H9 (cell line): ENCODE results near the gene CACNB2. TPM values are rescaled to one million over a fixed set of nuclear protein-coding genes. Genes with fewer than 3 reads are reported as not detected.

Source experiments
- DNase-seq: peaks from one replicate; pipeline ENCODE4 v3.0.0-alpha.2; 2017
- H2AFZ ChIP-seq: one replicate; pipeline ENCODE4 v1.6.1; 2013; ENCODE audit warnings: mild to moderate bottlenecking, low read length, control low read depth, moderate library complexity
- H2AK5ac ChIP-seq: 2 replicates; pipeline ENCODE4 v1.6.1; 2013; ENCODE audit warnings: low read length, control low read depth, mixed read lengths; ENCODE audit not compliant: insufficient read length
- H2BK120ac ChIP-seq: one replicate; pipeline ENCODE4 v1.6.1; 2013; ENCODE audit warnings: low read depth, mild to moderate bottlenecking, low read length, control low read depth, inconsistent platforms; ENCODE audit not compliant: poor library complexity, severe bottlenecking
- H2BK12ac ChIP-seq: 2 replicates; pipeline ENCODE4 v1.6.1; 2013; ENCODE audit warnings: low read length, control low read depth, mixed read lengths, low read depth; ENCODE audit not compliant: insufficient read length
- H2BK15ac ChIP-seq: 2 replicates; pipeline ENCODE4 v1.6.1; 2013; ENCODE audit warnings: low read depth, low read length, control low read depth
- H2BK20ac ChIP-seq: one replicate; pipeline ENCODE4 v1.6.1; 2013; ENCODE audit warnings: low read depth, mild to moderate bottlenecking, low read length, control low read depth, inconsistent platforms; ENCODE audit not compliant: poor library complexity, severe bottlenecking
- H2BK5ac ChIP-seq: 2 replicates; pipeline ENCODE4 v1.6.1; 2013; ENCODE audit warnings: low read length, control low read depth, mixed read lengths; ENCODE audit not compliant: insufficient read length
- H3K14ac ChIP-seq: 2 replicates; pipeline ENCODE4 v1.6.1; 2013; ENCODE audit warnings: low read length, control low read depth; ENCODE audit not compliant: insufficient read depth
- H3K18ac ChIP-seq: 2 replicates; pipeline ENCODE4 v1.6.1; 2013; ENCODE audit warnings: low read depth, mild to moderate bottlenecking, mixed read lengths, low read length, control low read depth; ENCODE audit not compliant: insufficient read length
- H3K23ac ChIP-seq: 2 replicates; pipeline ENCODE4 v1.6.1; 2013; ENCODE audit warnings: low read length, control low read depth, mixed read lengths, low read depth; ENCODE audit not compliant: insufficient read length
- H3K23me2 ChIP-seq: 2 replicates; pipeline ENCODE4 v1.6.1; 2013; ENCODE audit warnings: low read depth, mild to moderate bottlenecking, mixed read lengths, low read length, control low read depth; ENCODE audit not compliant: insufficient read length, poor library complexity, severe bottlenecking
- H3K27ac ChIP-seq: 2 replicates; pipeline ENCODE4 v1.5.1; 2013; ENCODE audit warnings: low read length, control low read depth, mixed read lengths, low read depth; ENCODE audit not compliant: insufficient read length
- H3K27me3 ChIP-seq: 2 replicates; pipeline ENCODE4 v1.6.1; 2013; ENCODE audit warnings: low read length, control low read depth, inconsistent platforms; ENCODE audit not compliant: insufficient read depth
- H3K4ac ChIP-seq: 2 replicates; pipeline ENCODE4 v1.6.1; 2013; ENCODE audit warnings: low read depth, mild to moderate bottlenecking, control low read depth, inconsistent platforms, low read length, moderate library complexity
- H3K4me1 ChIP-seq: 2 replicates; pipeline ENCODE4 v1.6.1; 2013; ENCODE audit warnings: low read length, control low read depth, inconsistent platforms; ENCODE audit not compliant: insufficient read depth
- H3K4me2 ChIP-seq: 2 replicates; pipeline ENCODE4 v1.6.1; 2013; ENCODE audit warnings: low read length, control low read depth, mixed read lengths; ENCODE audit not compliant: insufficient read length, insufficient read depth
- H3K56ac ChIP-seq: 2 replicates; pipeline ENCODE4 v1.6.1; 2013; ENCODE audit warnings: low read depth, mild to moderate bottlenecking, mixed read lengths, low read length, control low read depth; ENCODE audit not compliant: insufficient read length
- H3K79me1 ChIP-seq: 2 replicates; pipeline ENCODE4 v1.6.1; 2013; ENCODE audit warnings: low read depth, mild to moderate bottlenecking, moderate library complexity, low read length, control low read depth, inconsistent platforms; ENCODE audit not compliant: insufficient read depth, poor library complexity, severe bottlenecking
- H3K79me2 ChIP-seq: 2 replicates; pipeline ENCODE4 v1.6.1; 2013; ENCODE audit warnings: low read length, control low read depth, inconsistent platforms; ENCODE audit not compliant: insufficient read depth
- H3K9ac ChIP-seq: 2 replicates; pipeline ENCODE4 v1.6.1; 2013; ENCODE audit warnings: low read length, control low read depth, mixed read lengths; ENCODE audit not compliant: insufficient read length; ENCODE audit errors: extremely low read depth
- H3K9me3 ChIP-seq: one replicate; pipeline ENCODE4 v1.6.1; 2013; ENCODE audit warnings: low read depth, low read length, inconsistent platforms; ENCODE audit not compliant: control insufficient read depth
- H3T11ph ChIP-seq: one replicate; pipeline ENCODE4 v1.6.1; 2013; ENCODE audit warnings: mild to moderate bottlenecking, low read length, control low read depth, inconsistent platforms
- H4K20me1 ChIP-seq: one replicate; pipeline ENCODE4 v1.6.1; 2013; ENCODE audit not compliant: control insufficient read depth, insufficient read length, insufficient read depth
- H4K5ac ChIP-seq: 2 replicates; pipeline ENCODE4 v1.6.1; 2013; ENCODE audit warnings: low read depth, mild to moderate bottlenecking, mixed read lengths, low read length, control low read depth; ENCODE audit not compliant: insufficient read length
- H4K8ac ChIP-seq: replicated peaks from 2 replicates; pipeline ENCODE4 v1.6.1; 2013; ENCODE audit warnings: low read length, control low read depth, mixed read lengths, low read depth; ENCODE audit not compliant: insufficient read length
- H4K91ac ChIP-seq: 2 replicates; pipeline ENCODE4 v1.6.1; 2013; ENCODE audit warnings: low read depth, mild to moderate bottlenecking, moderate library complexity, mixed read lengths, low read length, control low read depth; ENCODE audit not compliant: insufficient read length
- H3K27ac Mint-ChIP-seq, 3 experiments: 2 replicates in 2 of 3; 3 replicates in 1 of 3; pipeline ENCODE4 v1.8.0; 2020 to 2021; ENCODE audit warnings: mixed read lengths in 3 of 3, mild to moderate bottlenecking in 1 of 3, moderate library complexity in 1 of 3
- H3K27me3 Mint-ChIP-seq: 2 replicates; pipeline ENCODE4 v1.8.0; 2021; ENCODE audit warnings: low read depth, mild to moderate bottlenecking, moderate library complexity, mixed read lengths
- H3K36me3 Mint-ChIP-seq, 3 experiments: 2 replicates in 2 of 3; 3 replicates in 1 of 3; pipeline ENCODE4 v1.8.0; 2020 to 2021; ENCODE audit warnings: low read depth in 3 of 3, mixed read lengths in 3 of 3; ENCODE audit not compliant: insufficient read depth in 1 of 3
- H3K4me1 Mint-ChIP-seq, 2 experiments: 2 replicates each; pipeline ENCODE4 v1.8.0; 2020; ENCODE audit warnings: mixed read lengths in 2 of 2
- H3K4me3 Mint-ChIP-seq, 2 experiments: 2 replicates in 1 of 2; 3 replicates in 1 of 2; pipeline ENCODE4 v1.8.0; 2020 to 2021; ENCODE audit warnings: mild to moderate bottlenecking in 2 of 2, mixed read lengths in 2 of 2, moderate library complexity in 1 of 2
- H3K9me3 Mint-ChIP-seq, 2 experiments: 2 replicates in 1 of 2; 3 replicates in 1 of 2; pipeline ENCODE4 v1.8.0; 2020; ENCODE audit warnings: mild to moderate bottlenecking in 2 of 2, mixed read lengths in 2 of 2, moderate library complexity in 1 of 2
- CTCF ChIP-seq: fragments of 200-600 bp; sonication (generic); conservative IDR thresholded peaks from 3 replicates; pipeline ENCODE4 v1.8.0; 2021; ENCODE audit warnings: antibody characterized with exemption, mild to moderate bottlenecking
- total RNA-seq: library from RNA; stranded (reverse); gene quantifications from 2 replicates; pipeline ENCODE4 v1.2.1, GENCODE V29; 2021

The CACNB2 gene
- total RNA-seq, 1 experiment from 2014 or later: 2.6 TPM

- H3K9ac ChIP-seq: no peak overlapping the region
- H2AK5ac ChIP-seq: no peak overlapping the region
- no peak overlapping the region for H4K8ac ChIP-seq
- H4K20me1 ChIP-seq: no peaks in the 10 kb centered on the region
- DNase-seq: no peak
- H3K79me1 ChIP-seq: no peaks in the 10 kb centered on the region
- H3T11ph ChIP-seq: no peak overlapping the region
- H3K4me1 Mint-ChIP-seq: peaks cover 8 to 14% of the 10 kb centered on the region in 2 experiments
- no peak overlapping the region for H3K27ac ChIP-seq
- H3K23me2 ChIP-seq: no peaks in the 10 kb centered on the region
- no peak overlapping the region for H3K4me2 ChIP-seq
- no peak for TF ChIP-seq CTCF
- no peaks in the 10 kb centered on the region for H3K36me3 Mint-ChIP-seq
- no peak overlapping the region for H2BK15ac ChIP-seq
- H3K23ac ChIP-seq: no peak overlapping the region
- H3K4me1 ChIP-seq: peaks cover 2% of the 10 kb centered on the region; the same call in 1 of the 2 replicates
- no peak overlapping the region for H3K18ac ChIP-seq
- no peak overlapping the region for H3K14ac ChIP-seq
- H3K4me3 Mint-ChIP-seq: no peak overlapping the region
- H2BK12ac ChIP-seq: no peak overlapping the region
- no peak overlapping the region for H4K91ac ChIP-seq
- H3K27ac Mint-ChIP-seq: no peak overlapping the region
- H3K56ac ChIP-seq: no peak overlapping the region
- no peak overlapping the region for H2BK5ac ChIP-seq
- no peaks in the 10 kb centered on the region for H3K27me3 ChIP-seq
- no peak overlapping the region for H3K4ac ChIP-seq
- H4K5ac ChIP-seq: no peak overlapping the region
- H3K9me3 Mint-ChIP-seq: no peaks in the 10 kb centered on the region
- H2BK120ac ChIP-seq: no peak overlapping the region
- H3K79me2 ChIP-seq: no peaks in the 10 kb centered on the region
- no peak overlapping the region for H2AFZ ChIP-seq
- no peaks in the 10 kb centered on the region for H3K27me3 Mint-ChIP-seq
- H3K9me3 ChIP-seq: no peaks in the 10 kb centered on the region
- no peak overlapping the region for H2BK20ac ChIP-seq
Measured at GRCh38 chr10:18201877-18202276, 61.7 kb downstream of the CACNB2 start.
